Stimulated activated naive CD8-positive, alpha-beta T cell treated with anti-CD3 and anti-CD28 coated beads, Interleukin-15, Interleukin-2, amounts not matched to agents 100 ng/mL and 50 ng/mL, for 24 hours (primary cell): Measurements from ENCODE around the gene CLN5.
A peak's percentile ranks its signal among the peaks of the same experiment; 100 is the strongest.

ENCODE experiments used
- H3K27ac Mint-ChIP-seq: one replicate; pipeline ENCODE4 v1.8.0; 2021; ENCODE audit warnings: mild to moderate bottlenecking, mixed read lengths
- H3K27me3 Mint-ChIP-seq: one replicate; pipeline ENCODE4 v1.8.0; 2021; ENCODE audit warnings: mixed read lengths
- H3K36me3 Mint-ChIP-seq: one replicate; pipeline ENCODE4 v1.8.0; 2021; ENCODE audit warnings: low read depth, mixed read lengths
- H3K4me1 Mint-ChIP-seq: one replicate; pipeline ENCODE4 v1.8.0; 2021; ENCODE audit warnings: low read depth, mixed read lengths
- H3K4me3 Mint-ChIP-seq: one replicate; pipeline ENCODE4 v1.8.0; 2021; ENCODE audit warnings: mild to moderate bottlenecking, mixed read lengths
- H3K9me3 Mint-ChIP-seq: one replicate; pipeline ENCODE4 v1.8.0; 2021; ENCODE audit warnings: mixed read lengths

CLN5 gene

GRCh38 chr13:76969488-76970365, 22.2 kb upstream of the CLN5 start:
- no peak overlapping the region for H3K4me3 Mint-ChIP-seq
- no peaks in the 10 kb centered on the region for H3K9me3 Mint-ChIP-seq
- peaks cover 29% of the 10 kb centered on the region for H3K27me3 Mint-ChIP-seq
- H3K27ac Mint-ChIP-seq = no peak overlapping the region
- H3K4me1 Mint-ChIP-seq = no peaks in the 10 kb centered on the region
- H3K36me3 Mint-ChIP-seq = no peaks in the 10 kb centered on the region

- no peaks in the 10 kb centered on the region for H3K36me3 Mint-ChIP-seq
- H3K4me1 Mint-ChIP-seq = no peaks in the 10 kb centered on the region
- no peak overlapping the region for H3K4me3 Mint-ChIP-seq
- no peak overlapping the region for H3K27ac Mint-ChIP-seq
- no peaks in the 10 kb centered on the region for H3K9me3 Mint-ChIP-seq
- peaks cover 33% of the 10 kb centered on the region for H3K27me3 Mint-ChIP-seq
These were observed 20.7 kb upstream of the CLN5 start for GRCh38 chr13:76971215-76971614.

GRCh38 chr13:76971851-76972829, 19.7 kb upstream of the CLN5 start:
- Mint-ChIP-seq H3K4me3 (no peak overlapping the region), H3K9me3 (no peaks in the 10 kb centered on the region), H3K27me3 (peaks cover 38% of the 10 kb centered on the region), H3K36me3 (no peaks in the 10 kb centered on the region), H3K27ac (no peak overlapping the region), H3K4me1 (peaks cover 4% of the 10 kb centered on the region)

GRCh38 chr13:76973920-76974617, 17.8 kb upstream of the CLN5 start:
- H3K36me3 Mint-ChIP-seq = no peaks in the 10 kb centered on the region
- no peak overlapping the region for H3K27ac Mint-ChIP-seq
- no peaks in the 10 kb centered on the region for H3K9me3 Mint-ChIP-seq
- no peak overlapping the region for H3K4me3 Mint-ChIP-seq
- H3K27me3 Mint-ChIP-seq = peaks cover 42% of the 10 kb centered on the region
- H3K4me1 Mint-ChIP-seq = peaks cover 4% of the 10 kb centered on the region

GRCh38 chr13:76974618-76974975, 17.3 kb upstream of the CLN5 start:
- Mint-ChIP-seq H3K27ac (no peak overlapping the region), H3K27me3 (peaks cover 44% of the 10 kb centered on the region), H3K36me3 (no peaks in the 10 kb centered on the region), H3K9me3 (no peaks in the 10 kb centered on the region), H3K4me1 (peaks cover 4% of the 10 kb centered on the region), H3K4me3 (no peak overlapping the region)

- Mint-ChIP-seq H3K36me3 (no peaks in the 10 kb centered on the region), H3K4me3 (no peak overlapping the region), H3K4me1 (peaks cover 4% of the 10 kb centered on the region), H3K9me3 (no peaks in the 10 kb centered on the region), H3K27me3 (peaks cover 46% of the 10 kb centered on the region), H3K27ac (no peak overlapping the region)
These were observed 16.0 kb upstream of the CLN5 start for GRCh38 chr13:76975863-76976262.

- no peaks in the 10 kb centered on the region for H3K36me3 Mint-ChIP-seq
- H3K4me3 Mint-ChIP-seq = no peak overlapping the region
- peaks cover 4% of the 10 kb centered on the region for H3K4me1 Mint-ChIP-seq
- no peak overlapping the region for H3K27ac Mint-ChIP-seq
- no peaks in the 10 kb centered on the region for H3K9me3 Mint-ChIP-seq
- H3K27me3 Mint-ChIP-seq = peaks cover 51% of the 10 kb centered on the region
These were observed 15.4 kb upstream of the CLN5 start for GRCh38 chr13:76976490-76976889.

- H3K27me3 Mint-ChIP-seq = peaks cover 55% of the 10 kb centered on the region
- H3K9me3 Mint-ChIP-seq = no peaks in the 10 kb centered on the region
- peaks cover 4% of the 10 kb centered on the region for H3K4me1 Mint-ChIP-seq
- no peak overlapping the region for H3K4me3 Mint-ChIP-seq
- no peak overlapping the region for H3K27ac Mint-ChIP-seq
- H3K36me3 Mint-ChIP-seq = no peaks in the 10 kb centered on the region
These were observed 15.0 kb upstream of the CLN5 start for GRCh38 chr13:76976929-76977328.

GRCh38 chr13:76980075-76980718, 11.7 kb upstream of the CLN5 start:
- Mint-ChIP-seq H3K27ac (no peak overlapping the region), H3K4me3 (peak overlapping the region; percentile 45), H3K9me3 (no peaks in the 10 kb centered on the region), H3K27me3 (peaks cover 41% of the 10 kb centered on the region), H3K4me1 (peaks cover 4% of the 10 kb centered on the region), H3K36me3 (no peaks in the 10 kb centered on the region)

GRCh38 chr13:76982061-76982460, 9.8 kb upstream of the CLN5 start:
- no peaks in the 10 kb centered on the region for H3K4me1 Mint-ChIP-seq
- peaks cover 44% of the 10 kb centered on the region for H3K27me3 Mint-ChIP-seq
- H3K36me3 Mint-ChIP-seq = no peaks in the 10 kb centered on the region
- no peak overlapping the region for H3K4me3 Mint-ChIP-seq
- no peaks in the 10 kb centered on the region for H3K9me3 Mint-ChIP-seq
- H3K27ac Mint-ChIP-seq = no peak overlapping the region

GRCh38 chr13:76983676-76984075, 8.2 kb upstream of the CLN5 start:
- Mint-ChIP-seq H3K27me3 (peaks cover 44% of the 10 kb centered on the region), H3K4me3 (no peak overlapping the region), H3K36me3 (no peaks in the 10 kb centered on the region), H3K9me3 (no peaks in the 10 kb centered on the region), H3K4me1 (no peaks in the 10 kb centered on the region), H3K27ac (no peak overlapping the region)

GRCh38 chr13:76991432-76991795, 467 bp upstream of the CLN5 start:
- Mint-ChIP-seq H3K9me3 (no peaks in the 10 kb centered on the region), H3K36me3 (peaks cover 19% of the 10 kb centered on the region), H3K27me3 (peaks cover 2% of the 10 kb centered on the region), H3K4me3 (peak overlapping the region; percentile 98), H3K27ac (peak overlapping the region; percentile 94), H3K4me1 (peaks cover 35% of the 10 kb centered on the region)

- Mint-ChIP-seq H3K36me3 (peaks cover 30% of the 10 kb centered on the region), H3K4me3 (peak overlapping the region; percentile 98), H3K27me3 (no peaks in the 10 kb centered on the region), H3K9me3 (no peaks in the 10 kb centered on the region), H3K4me1 (peaks cover 38% of the 10 kb centered on the region), H3K27ac (peak overlapping the region; percentile 97)
These were observed 694 bp downstream of the CLN5 start for GRCh38 chr13:76992548-76993001.

- Mint-ChIP-seq H3K4me3 (peak overlapping the region; percentile 98), H3K9me3 (no peaks in the 10 kb centered on the region), H3K27me3 (no peaks in the 10 kb centered on the region), H3K27ac (peak overlapping the region; percentile 97), H3K4me1 (peaks cover 38% of the 10 kb centered on the region), H3K36me3 (peaks cover 34% of the 10 kb centered on the region)
These were observed 1.1 kb downstream of the CLN5 start for GRCh38 chr13:76993021-76993420.
